Naive B cell (primary cell): ENCODE data around the gene ARHGEF7. TPM values are rescaled to one million over a fixed set of nuclear protein-coding genes. Genes with fewer than 3 reads are reported as not detected.

Source experiments
- ATAC-seq, 2 donors: fragments of 150-1000 bp; cut with Tn5 transposase; 2 replicates each; pipeline ENCODE4 v1.10.0; 2021; ENCODE audit warnings: low read depth in 2 of 2, mild to moderate bottlenecking in 2 of 2, moderate library complexity in 2 of 2
- DNase-seq: peaks from one replicate; pipeline ENCODE4 v3.0.0; 2022
- H3K27ac Mint-ChIP-seq, 6 donors: one replicate each; pipeline ENCODE4 v1.8.0; 2020 to 2022; ENCODE audit warnings: mild to moderate bottlenecking in 6 of 6, mixed read lengths in 6 of 6, moderate library complexity in 5 of 6, inconsistent platforms in 2 of 6
- H3K27me3 Mint-ChIP-seq, 3 donors: one replicate each; pipeline ENCODE4 v1.8.0; 2021 to 2022; ENCODE audit warnings: mixed read lengths in 3 of 3, mild to moderate bottlenecking in 1 of 3
- H3K36me3 Mint-ChIP-seq, 2 donors: one replicate each; pipeline ENCODE4 v1.8.0; 2020 to 2022; ENCODE audit warnings: mixed read lengths in 2 of 2, inconsistent platforms in 1 of 2, mild to moderate bottlenecking in 1 of 2
- H3K4me1 Mint-ChIP-seq, 3 donors: one replicate each; pipeline ENCODE4 v1.8.0; 2020 to 2022; ENCODE audit warnings: mixed read lengths in 3 of 3, inconsistent platforms in 1 of 3, mild to moderate bottlenecking in 1 of 3, moderate library complexity in 1 of 3
- H3K4me3 Mint-ChIP-seq, 8 donors: one replicate each; pipeline ENCODE4 v1.8.0; 2020 to 2022; ENCODE audit warnings: mild to moderate bottlenecking in 8 of 8, mixed read lengths in 8 of 8, moderate library complexity in 8 of 8, inconsistent platforms in 2 of 8
- H3K9me3 Mint-ChIP-seq, 7 donors: one replicate each; pipeline ENCODE4 v1.8.0; 2020 to 2022; ENCODE audit warnings: mixed read lengths in 7 of 7, mild to moderate bottlenecking in 5 of 7, inconsistent platforms in 2 of 7, moderate library complexity in 1 of 7
- polyA plus RNA-seq, 6 donors: library from polyadenylated mRNA; unstranded; fragments of 300-500 nt; fragmentation: Illumina TruSeq; gene quantifications; one replicate each; pipeline ENCODE4 v1.2.3, GENCODE V29; 2021; ENCODE audit warnings: low read depth in 6 of 6

Gene ARHGEF7
- polyA plus RNA-seq, 6 donors from 2014 or later = 9.1 to 26.9 (median 17.5) TPM

GRCh38 chr13:111326621-111326965 lies 211.5 kb downstream of the ARHGEF7 start:
- no peak for ATAC-seq
- Mint-ChIP-seq H3K27me3 (no peaks in the 10 kb centered on the region), H3K27ac (no peak overlapping the region), H3K4me3 (no peak overlapping the region), H3K36me3 (peaks cover 0 to 3% of the 10 kb centered on the region in 2 donors), H3K9me3 (peaks cover 0 to 2% (median 0%) of the 10 kb centered on the region in 7 donors), H3K4me1 (no peaks in the 10 kb centered on the region)
- DNase-seq = no peak

GRCh38 chr13:111326981-111327642 lies 212.0 kb downstream of the ARHGEF7 start:
- Mint-ChIP-seq H3K9me3 (peaks cover 0 to 2% (median 0%) of the 10 kb centered on the region in 7 donors), H3K27ac (peak overlapping the region in 1 of 6 donors; percentile 15), H3K4me1 (no peaks in the 10 kb centered on the region), H3K4me3 (no peak overlapping the region), H3K27me3 (no peaks in the 10 kb centered on the region), H3K36me3 (peaks cover 0 to 3% of the 10 kb centered on the region in 2 donors)
- DNase-seq = no peak
- ATAC-seq = no peak

- H3K4me1 Mint-ChIP-seq = no peaks in the 10 kb centered on the region
- H3K36me3 Mint-ChIP-seq = peaks cover 6 to 10% of the 10 kb centered on the region in 2 donors
- no peak for DNase-seq
- H3K27me3 Mint-ChIP-seq = no peaks in the 10 kb centered on the region
- H3K9me3 Mint-ChIP-seq = peaks cover 0 to 4% (median 1%) of the 10 kb centered on the region in 7 donors
- H3K4me3 Mint-ChIP-seq = no peak overlapping the region
- H3K27ac Mint-ChIP-seq = peak overlapping the region in 1 of 6 donors; percentile 9
- ATAC-seq = no peak
These were observed 212.8 kb downstream of the ARHGEF7 start for GRCh38 chr13:111327730-111328573.

- H3K4me1 Mint-ChIP-seq = no peaks in the 10 kb centered on the region
- H3K27me3 Mint-ChIP-seq = no peaks in the 10 kb centered on the region
- peaks cover 15 to 18% of the 10 kb centered on the region in 2 donors for H3K36me3 Mint-ChIP-seq
- H3K27ac Mint-ChIP-seq = peak overlapping the region in 1 of 6 donors; percentile 59
- peaks cover under 1 to 12% (median 8%) of the 10 kb centered on the region in 7 donors for H3K9me3 Mint-ChIP-seq
- no peak overlapping the region for H3K4me3 Mint-ChIP-seq
- ATAC-seq (no peak), DNase-seq (no peak)
These were observed 213.7 kb downstream of the ARHGEF7 start for GRCh38 chr13:111328574-111329410.

- Mint-ChIP-seq H3K27me3 (no peaks in the 10 kb centered on the region), H3K9me3 (peaks cover 5 to 20% (median 9%) of the 10 kb centered on the region in 7 donors), H3K4me1 (no peaks in the 10 kb centered on the region), H3K4me3 (no peak overlapping the region), H3K36me3 (peaks cover 22 to 26% of the 10 kb centered on the region in 2 donors), H3K27ac (no peak overlapping the region)
- no peak for DNase-seq
- no peak for ATAC-seq
These were observed 214.5 kb downstream of the ARHGEF7 start for GRCh38 chr13:111329641-111330040.

GRCh38 chr13:111330066-111330610 lies 215.0 kb downstream of the ARHGEF7 start:
- no peak overlapping the region for H3K4me3 Mint-ChIP-seq
- no peaks in the 10 kb centered on the region for H3K4me1 Mint-ChIP-seq
- no peak overlapping the region for H3K27ac Mint-ChIP-seq
- no peak for DNase-seq
- ATAC-seq = no peak
- H3K27me3 Mint-ChIP-seq = no peaks in the 10 kb centered on the region
- H3K36me3 Mint-ChIP-seq = peaks cover 22 to 30% of the 10 kb centered on the region in 2 donors
- H3K9me3 Mint-ChIP-seq = peaks cover 5 to 20% (median 11%) of the 10 kb centered on the region in 7 donors

GRCh38 chr13:111335298-111335697 lies 220.2 kb downstream of the ARHGEF7 start:
- no peak overlapping the region for H3K27ac Mint-ChIP-seq
- H3K36me3 Mint-ChIP-seq = peaks cover 47 to 49% of the 10 kb centered on the region in 2 donors
- ATAC-seq (no peak), DNase-seq (no peak)
- H3K4me1 Mint-ChIP-seq = no peaks in the 10 kb centered on the region
- H3K4me3 Mint-ChIP-seq = no peak overlapping the region
- peaks cover 5 to 20% (median 12%) of the 10 kb centered on the region in 7 donors for H3K9me3 Mint-ChIP-seq
- no peaks in the 10 kb centered on the region for H3K27me3 Mint-ChIP-seq

- peaks cover 47 to 49% of the 10 kb centered on the region in 2 donors for H3K36me3 Mint-ChIP-seq
- no peaks in the 10 kb centered on the region for H3K4me1 Mint-ChIP-seq
- peaks cover 5 to 20% (median 12%) of the 10 kb centered on the region in 7 donors for H3K9me3 Mint-ChIP-seq
These were observed 221.6 kb downstream of the ARHGEF7 start for GRCh38 chr13:111336666-111337065.

GRCh38 chr13:111337206-111337605 lies 222.1 kb downstream of the ARHGEF7 start:
- no peaks in the 10 kb centered on the region for H3K27me3 Mint-ChIP-seq
- peaks cover 5 to 20% (median 12%) of the 10 kb centered on the region in 7 donors for H3K9me3 Mint-ChIP-seq
- H3K4me3 Mint-ChIP-seq = no peak overlapping the region
- DNase-seq = no peak
- H3K27ac Mint-ChIP-seq = no peak overlapping the region
- ATAC-seq = no peak
- peaks cover 47 to 49% of the 10 kb centered on the region in 2 donors for H3K36me3 Mint-ChIP-seq
- no peaks in the 10 kb centered on the region for H3K4me1 Mint-ChIP-seq

More at GRCh38 chr13:111336666-111337065, 221.6 kb downstream of the ARHGEF7 start:
- Mint-ChIP-seq H3K4me3 (no peak overlapping the region), H3K27me3 (no peaks in the 10 kb centered on the region), H3K27ac (no peak overlapping the region)
- ATAC-seq (no peak), DNase-seq (no peak)

- H3K4me3 Mint-ChIP-seq = no peak overlapping the region
- no peaks in the 10 kb centered on the region for H3K27me3 Mint-ChIP-seq
- peaks cover 43 to 45% of the 10 kb centered on the region in 2 donors for H3K36me3 Mint-ChIP-seq
- DNase-seq = no peak
- no peak for ATAC-seq
- no peak overlapping the region for H3K27ac Mint-ChIP-seq
- H3K9me3 Mint-ChIP-seq = peaks cover 5 to 19% (median 11%) of the 10 kb centered on the region in 7 donors
- H3K4me1 Mint-ChIP-seq = no peaks in the 10 kb centered on the region
These were observed 222.6 kb downstream of the ARHGEF7 start for GRCh38 chr13:111337741-111338140.

GRCh38 chr13:111338841-111339240 lies 223.7 kb downstream of the ARHGEF7 start:
- Mint-ChIP-seq H3K27ac (peak overlapping the region in 1 of 6 donors; percentile 53), H3K4me3 (no peak overlapping the region), H3K9me3 (peaks cover 3 to 8% (median 6%) of the 10 kb centered on the region in 7 donors), H3K4me1 (no peaks in the 10 kb centered on the region), H3K27me3 (no peaks in the 10 kb centered on the region), H3K36me3 (peaks cover 34 to 36% of the 10 kb centered on the region in 2 donors)
- ATAC-seq = no peak
- no peak for DNase-seq

GRCh38 chr13:111339366-111340143 lies 224.4 kb downstream of the ARHGEF7 start:
- no peak for DNase-seq
- peak overlapping the region in 1 of 6 donors; percentile 76 for H3K27ac Mint-ChIP-seq
- peaks cover 0 to 4% (median under 1%) of the 10 kb centered on the region in 7 donors for H3K9me3 Mint-ChIP-seq
- no peaks in the 10 kb centered on the region for H3K27me3 Mint-ChIP-seq
- peak overlapping the region in 1 of 8 donors; percentile 20 for H3K4me3 Mint-ChIP-seq
- H3K36me3 Mint-ChIP-seq = peaks cover 28 to 36% of the 10 kb centered on the region in 2 donors
- ATAC-seq = no peak
- no peaks in the 10 kb centered on the region for H3K4me1 Mint-ChIP-seq
